HFFc6 (cell line): ENCODE results near the gene RNF175. TPM values are rescaled to one million over a fixed set of nuclear protein-coding genes. Genes with fewer than 3 reads are reported as not detected.

ENCODE experiments used
- DNase-seq: peaks from one replicate; pipeline ENCODE4 v3.0.0-alpha.2; 2018
- H3K27ac Mint-ChIP-seq: 2 replicates; pipeline ENCODE4 v1.8.0; 2020; ENCODE audit warnings: mild to moderate bottlenecking, mixed read lengths
- H3K27me3 Mint-ChIP-seq: 2 replicates; pipeline ENCODE4 v1.8.0; 2021; ENCODE audit warnings: mild to moderate bottlenecking, moderate library complexity, mixed read lengths; ENCODE audit not compliant: insufficient read depth
- H3K36me3 Mint-ChIP-seq: 2 replicates; pipeline ENCODE4 v1.8.0; 2021; ENCODE audit warnings: low read depth, mixed read lengths
- H3K4me1 Mint-ChIP-seq: 2 replicates; pipeline ENCODE4 v1.8.0; 2020; ENCODE audit warnings: low read depth, mixed read lengths
- H3K4me3 Mint-ChIP-seq: 2 replicates; pipeline ENCODE4 v1.8.0; 2020; ENCODE audit warnings: mild to moderate bottlenecking, moderate library complexity, mixed read lengths
- H3K9me3 Mint-ChIP-seq: 2 replicates; pipeline ENCODE4 v1.8.0; 2020; ENCODE audit warnings: mild to moderate bottlenecking, mixed read lengths
- total RNA-seq, 6 experiments: library from RNA; stranded (reverse); fragmentation: NEBNext Ultra II Directional; extraction: Animal tissue kit (Norgen Biotek cat#: 25700); gene quantifications; 2 replicates in 1 of 6; 3 replicates in 5 of 6; pipeline ENCODE4 v1.2.3, GENCODE V29; 2021
- TF ChIP-seq, protein P1 (sequence below): fragments of 200-600 bp; sonication (generic); IDR thresholded peaks from 2 replicates; pipeline ENCODE4 v1.5.0; 2021; ENCODE audit warnings: antibody characterized with exemption, mild to moderate bottlenecking

Gene RNF175
- total RNA-seq, 6 experiments from 2014 or later: not detected

DNA sequence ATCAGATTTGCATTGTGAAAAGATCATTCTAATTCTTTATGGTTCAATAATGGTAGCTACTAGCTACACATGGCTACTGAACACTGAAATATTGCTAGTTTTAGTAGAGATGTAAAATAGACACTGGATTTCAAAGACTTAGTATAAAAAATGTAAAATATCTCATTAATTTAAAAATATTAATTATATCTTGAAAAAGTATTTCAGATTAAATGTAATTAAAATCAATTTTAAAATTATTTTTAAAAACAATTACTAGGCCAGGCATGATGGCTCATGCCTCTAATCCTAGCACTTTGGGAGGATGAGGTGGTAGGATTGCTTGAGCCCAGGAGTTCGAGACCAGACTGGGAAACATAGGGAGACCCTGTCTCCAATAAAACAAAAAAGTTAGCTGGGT lies 96.2 kb downstream of the RNF175 start:
- peaks cover 14% of the 10 kb centered on the region for H3K27me3 Mint-ChIP-seq
- TF ChIP-seq, protein P1, sequence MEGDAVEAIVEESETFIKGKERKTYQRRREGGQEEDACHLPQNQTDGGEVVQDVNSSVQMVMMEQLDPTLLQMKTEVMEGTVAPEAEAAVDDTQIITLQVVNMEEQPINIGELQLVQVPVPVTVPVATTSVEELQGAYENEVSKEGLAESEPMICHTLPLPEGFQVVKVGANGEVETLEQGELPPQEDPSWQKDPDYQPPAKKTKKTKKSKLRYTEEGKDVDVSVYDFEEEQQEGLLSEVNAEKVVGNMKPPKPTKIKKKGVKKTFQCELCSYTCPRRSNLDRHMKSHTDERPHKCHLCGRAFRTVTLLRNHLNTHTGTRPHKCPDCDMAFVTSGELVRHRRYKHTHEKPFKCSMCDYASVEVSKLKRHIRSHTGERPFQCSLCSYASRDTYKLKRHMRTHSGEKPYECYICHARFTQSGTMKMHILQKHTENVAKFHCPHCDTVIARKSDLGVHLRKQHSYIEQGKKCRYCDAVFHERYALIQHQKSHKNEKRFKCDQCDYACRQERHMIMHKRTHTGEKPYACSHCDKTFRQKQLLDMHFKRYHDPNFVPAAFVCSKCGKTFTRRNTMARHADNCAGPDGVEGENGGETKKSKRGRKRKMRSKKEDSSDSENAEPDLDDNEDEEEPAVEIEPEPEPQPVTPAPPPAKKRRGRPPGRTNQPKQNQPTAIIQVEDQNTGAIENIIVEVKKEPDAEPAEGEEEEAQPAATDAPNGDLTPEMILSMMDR: no peak
- no peaks in the 10 kb centered on the region for H3K36me3 Mint-ChIP-seq
- H3K27ac Mint-ChIP-seq: no peak overlapping the region
- H3K4me1 Mint-ChIP-seq: no peaks in the 10 kb centered on the region
- no peak for DNase-seq
- no peak overlapping the region for H3K4me3 Mint-ChIP-seq
- no peaks in the 10 kb centered on the region for H3K9me3 Mint-ChIP-seq

DNA sequence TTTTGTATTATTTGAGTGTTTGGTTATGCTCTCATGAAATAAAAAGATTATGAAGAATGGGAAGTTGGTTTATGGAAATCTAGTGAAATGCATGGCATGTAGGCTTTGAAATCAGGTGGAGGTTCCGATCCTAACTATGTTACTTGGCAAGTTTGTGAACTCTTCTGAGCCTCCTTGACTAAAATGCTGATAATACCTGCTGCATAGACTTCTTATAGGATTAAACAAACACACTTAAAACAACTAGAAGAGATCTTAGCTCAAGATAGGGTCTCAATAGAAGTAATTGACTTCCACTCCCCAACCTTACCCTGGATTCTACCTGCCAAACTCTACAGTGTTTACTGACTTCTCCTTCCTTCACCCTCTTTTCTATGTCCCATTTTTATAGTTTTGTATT lies 97.9 kb downstream of the RNF175 start:
- TF ChIP-seq, protein P1: no peak
- no peak overlapping the region for H3K4me3 Mint-ChIP-seq
- H3K36me3 Mint-ChIP-seq: no peaks in the 10 kb centered on the region
- no peak overlapping the region for H3K27ac Mint-ChIP-seq
- DNase-seq: no peak
- no peaks in the 10 kb centered on the region for H3K9me3 Mint-ChIP-seq
- H3K27me3 Mint-ChIP-seq: peaks cover 11% of the 10 kb centered on the region
- H3K4me1 Mint-ChIP-seq: no peaks in the 10 kb centered on the region

DNA sequence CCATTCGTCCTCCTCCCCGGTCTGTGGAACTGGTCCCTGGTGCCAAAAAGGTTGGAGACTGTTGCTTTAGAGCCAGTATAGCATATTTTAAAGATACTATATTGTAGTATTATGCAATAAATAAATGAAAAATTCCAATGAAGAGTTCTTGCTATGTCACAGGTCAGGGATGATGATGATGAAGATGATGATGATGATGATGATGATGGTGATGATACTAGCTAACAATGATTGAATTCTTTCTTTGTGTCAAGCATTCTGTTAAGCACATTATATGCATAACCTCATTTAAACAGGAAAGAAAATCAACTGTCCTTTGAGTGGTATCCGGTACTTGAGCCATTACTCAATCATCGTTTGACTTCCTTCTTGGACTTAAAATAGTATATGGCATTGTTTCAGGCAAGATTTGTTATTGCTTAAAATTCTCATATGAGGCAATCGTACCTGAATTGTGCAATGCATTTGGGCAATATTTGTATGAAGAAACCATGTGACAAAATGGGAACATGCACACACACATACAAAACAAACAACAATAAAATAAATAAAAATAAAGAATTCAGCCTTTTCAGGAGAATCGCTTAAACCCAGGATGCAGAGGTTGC lies 98.5 kb downstream of the RNF175 start:
- H3K4me3 Mint-ChIP-seq: no peak overlapping the region
- DNase-seq: no peak
- no peaks in the 10 kb centered on the region for H3K9me3 Mint-ChIP-seq
- H3K36me3 Mint-ChIP-seq: no peaks in the 10 kb centered on the region
- TF ChIP-seq, protein P1: no peak
- peaks cover 11% of the 10 kb centered on the region for H3K27me3 Mint-ChIP-seq
- H3K27ac Mint-ChIP-seq: no peak overlapping the region
- H3K4me1 Mint-ChIP-seq: no peaks in the 10 kb centered on the region

Other genes with a start within 250 kb of the RNF175 start
- not detected for gene TLR2, start 75.7 kb downstream of the RNF175 start, total RNA-seq
- gene SFRP2, start 29.1 kb upstream of the RNF175 start, total RNA-seq: not detected